B cell (primary cell): ENCODE results near the gene ERVW-1. TPM values are rescaled to one million over a fixed set of nuclear protein-coding genes. Genes with fewer than 3 reads are reported as not detected.

Source experiments
- polyA plus RNA-seq: library from polyadenylated mRNA; depleted of rRNA; stranded (reverse); fragments of >200 nt; gene quantifications from 2 replicates; pipeline ENCODE4 v1.2.3, GENCODE V29; 2012
- total RNA-seq, 2 donors: library from RNA; stranded (reverse); fragments of 120-200 nt in 1 of 2; gene quantifications; 1 replicate in 1 of 2; 2 replicates in 1 of 2; pipeline versions ENCODE4 v1.2.3 to v1.2.4, GENCODE V29; 2013 to 2022

Gene ERVW-1
- total and polyA plus RNA-seq, 2 donors (not counting 1 experiment from before 2014, with no cell fraction given) = not detected

Other genes with a start within 250 kb of the ERVW-1 start
- gene KRIT1, start 232.0 kb downstream of the ERVW-1 start, total RNA-seq = 78.1 and 85.1 TPM in 2 replicates
- gene KRIT1, start 232.0 kb downstream of the ERVW-1 start, polyA plus RNA-seq = 25.0 and 48.1 TPM in 2 replicates
- 76.7 and 77.5 TPM in 2 replicates for gene ANKIB1, start 232.0 kb downstream of the ERVW-1 start, total RNA-seq
- 16.5 and 17.7 TPM in 2 replicates for gene ANKIB1, start 232.0 kb downstream of the ERVW-1 start, polyA plus RNA-seq
- gene GATAD1, start 30.5 kb downstream of the ERVW-1 start, total RNA-seq = 65.9 and 71.7 TPM in 2 replicates
- 33.3 and 33.6 TPM in 2 replicates for gene GATAD1, start 30.5 kb downstream of the ERVW-1 start, polyA plus RNA-seq
- gene PEX1, start 50.6 kb upstream of the ERVW-1 start, total RNA-seq = 33.7 and 34.8 TPM in 2 replicates
- gene PEX1, start 50.6 kb upstream of the ERVW-1 start, polyA plus RNA-seq = 26.0 and 31.3 TPM in 2 replicates
- gene RBM48, start 50.8 kb upstream of the ERVW-1 start, total RNA-seq = 32.9 and 36.8 TPM in 2 replicates
- gene RBM48, start 50.8 kb upstream of the ERVW-1 start, polyA plus RNA-seq = 11.0 and 20.4 TPM in 2 replicates
- 56.9 and 58.4 TPM in 2 replicates for gene FAM133B, start 112.4 kb upstream of the ERVW-1 start, total RNA-seq
- 8.6 and 20.9 TPM in 2 replicates for gene FAM133B, start 112.4 kb upstream of the ERVW-1 start, polyA plus RNA-seq